ENCODE data around the gene COA4. TPM values are rescaled to one million over a fixed set of nuclear protein-coding genes. Genes with fewer than 3 reads are reported as not detected.
A peak's percentile ranks its signal among the peaks of the same experiment; 100 is the strongest.

COA4 gene
- total and polyA plus RNA-seq, 9 donors, result 47.6 to 72.5 (median 55.7) TPM

GRCh38 chr11:73878771-73879170 is 2.1 kb upstream of the COA4 start:
- WGBS, 3 donors, result 47 to 69% (median 67%) methylated on average over 1 of the region's 1 CpG
- intact Hi-C loops (cut with DNase I), result no loop called here

GRCh38 chr11:73875840-73876239 is 806 bp downstream of the COA4 start:
- intact Hi-C loops (cut with DNase I), result no loop called here
- no peaks in the 10 kb centered on the region for H3K27me3 ChIP-seq
- peak overlapping the region; percentile 89 for H3K4me3 ChIP-seq
- H3K4me1 ChIP-seq (ENCODE audit: insufficient read depth), result peaks cover 11% of the 10 kb centered on the region
- TF ChIP-seq POLR2A (IDR thresholded peaks at IDR 0.05) (no peak), EP300 (IDR thresholded peaks at IDR 0.05) (no peak)
- TF ChIP-seq, protein P1, sequence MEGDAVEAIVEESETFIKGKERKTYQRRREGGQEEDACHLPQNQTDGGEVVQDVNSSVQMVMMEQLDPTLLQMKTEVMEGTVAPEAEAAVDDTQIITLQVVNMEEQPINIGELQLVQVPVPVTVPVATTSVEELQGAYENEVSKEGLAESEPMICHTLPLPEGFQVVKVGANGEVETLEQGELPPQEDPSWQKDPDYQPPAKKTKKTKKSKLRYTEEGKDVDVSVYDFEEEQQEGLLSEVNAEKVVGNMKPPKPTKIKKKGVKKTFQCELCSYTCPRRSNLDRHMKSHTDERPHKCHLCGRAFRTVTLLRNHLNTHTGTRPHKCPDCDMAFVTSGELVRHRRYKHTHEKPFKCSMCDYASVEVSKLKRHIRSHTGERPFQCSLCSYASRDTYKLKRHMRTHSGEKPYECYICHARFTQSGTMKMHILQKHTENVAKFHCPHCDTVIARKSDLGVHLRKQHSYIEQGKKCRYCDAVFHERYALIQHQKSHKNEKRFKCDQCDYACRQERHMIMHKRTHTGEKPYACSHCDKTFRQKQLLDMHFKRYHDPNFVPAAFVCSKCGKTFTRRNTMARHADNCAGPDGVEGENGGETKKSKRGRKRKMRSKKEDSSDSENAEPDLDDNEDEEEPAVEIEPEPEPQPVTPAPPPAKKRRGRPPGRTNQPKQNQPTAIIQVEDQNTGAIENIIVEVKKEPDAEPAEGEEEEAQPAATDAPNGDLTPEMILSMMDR (IDR thresholded peaks at IDR 0.05), result no peak
- no peaks in the 10 kb centered on the region for H3K36me3 ChIP-seq
- no peaks in the 10 kb centered on the region for H3K9me3 ChIP-seq
- WGBS, 3 donors, result 24 to 31% (median 27%) methylated on average over 8 of the region's 8 CpGs
- H3K27ac ChIP-seq, result peak overlapping the region in 1 of 2 donors; percentile 71
- DNase-seq, result no peak

More at GRCh38 chr11:73878771-73879170, 2.1 kb upstream of the COA4 start:
- Histone ChIP-seq H3K4me1 (ENCODE audit: insufficient read depth) (peaks cover 11% of the 10 kb centered on the region), H3K36me3 (no peaks in the 10 kb centered on the region), H3K9me3 (no peaks in the 10 kb centered on the region), H3K27me3 (no peaks in the 10 kb centered on the region), H3K4me3 (no peak overlapping the region), H3K27ac (no peak overlapping the region)
- no peak for DNase-seq
- no peak for TF ChIP-seq POLR2A (IDR thresholded peaks at IDR 0.05)
- TF ChIP-seq, protein P1 (IDR thresholded peaks at IDR 0.05), result no peak

- H3K4me3 ChIP-seq, result peak overlapping the region; percentile 89
- 84 to 87% (median 86%) methylated on average over 1 of the region's 1 CpG for WGBS, 3 donors
- H3K27ac ChIP-seq, result no peak overlapping the region
- TF ChIP-seq POLR2A (IDR thresholded peaks at IDR 0.05), result no peak
- TF ChIP-seq EP300 (IDR thresholded peaks at IDR 0.05), result no peak
- peaks cover 11% of the 10 kb centered on the region for H3K4me1 ChIP-seq (ENCODE audit: insufficient read depth)
- no peaks in the 10 kb centered on the region for H3K36me3 ChIP-seq
- intact Hi-C loops (cut with DNase I), result no loop called here
- no peaks in the 10 kb centered on the region for H3K27me3 ChIP-seq
- no peaks in the 10 kb centered on the region for H3K9me3 ChIP-seq
- DNase-seq, result no peak
Observed at GRCh38 chr11:73875380-73875779, 1.3 kb downstream of the COA4 start.

DNA sequence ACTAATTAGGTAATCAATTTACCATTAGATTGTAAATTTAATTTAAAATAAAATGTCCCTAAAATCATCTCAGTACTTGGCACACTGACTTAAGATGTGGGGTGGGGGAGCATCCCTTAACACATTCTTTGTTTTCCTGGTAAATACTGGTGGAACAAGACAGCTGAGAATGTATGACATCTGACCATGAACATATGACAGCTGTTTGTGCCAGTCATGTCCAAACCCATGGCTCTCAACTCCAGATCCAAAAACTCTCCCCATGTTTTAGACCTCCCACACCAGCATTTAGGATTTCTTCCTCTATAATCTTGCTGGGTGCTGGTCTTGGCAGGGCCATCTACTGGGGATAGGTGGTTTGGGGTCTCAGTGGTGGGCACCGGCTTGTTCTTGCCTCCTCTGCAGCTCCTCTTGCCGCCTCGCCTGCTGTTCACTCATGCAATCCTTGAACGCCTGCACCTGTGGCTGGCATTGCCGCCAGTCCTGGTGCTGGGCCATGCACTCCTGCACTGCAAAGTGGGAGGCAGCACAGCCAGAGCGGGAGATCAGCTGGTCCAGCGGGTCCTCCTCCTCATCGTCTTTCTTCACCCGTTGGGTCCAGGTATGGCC is 3.8 kb downstream of the COA4 start:
- Histone ChIP-seq H3K27me3 (no peaks in the 10 kb centered on the region), H3K9me3 (no peaks in the 10 kb centered on the region), H3K27ac (no peak overlapping the region), H3K36me3 (no peaks in the 10 kb centered on the region), H3K4me1 (ENCODE audit: insufficient read depth) (peaks cover 11% of the 10 kb centered on the region), H3K4me3 (no peak overlapping the region)
- 88 to 93% (median 90%) methylated on average over 9 of the region's 9 CpGs for WGBS, 3 donors
- no peak for DNase-seq
- intact Hi-C loops (cut with DNase I), result no loop called here
- TF ChIP-seq, protein P1 (IDR thresholded peaks at IDR 0.05), result no peak
- TF ChIP-seq EP300 (IDR thresholded peaks at IDR 0.05), result no peak
- no peak for TF ChIP-seq POLR2A (IDR thresholded peaks at IDR 0.05)

DNA sequence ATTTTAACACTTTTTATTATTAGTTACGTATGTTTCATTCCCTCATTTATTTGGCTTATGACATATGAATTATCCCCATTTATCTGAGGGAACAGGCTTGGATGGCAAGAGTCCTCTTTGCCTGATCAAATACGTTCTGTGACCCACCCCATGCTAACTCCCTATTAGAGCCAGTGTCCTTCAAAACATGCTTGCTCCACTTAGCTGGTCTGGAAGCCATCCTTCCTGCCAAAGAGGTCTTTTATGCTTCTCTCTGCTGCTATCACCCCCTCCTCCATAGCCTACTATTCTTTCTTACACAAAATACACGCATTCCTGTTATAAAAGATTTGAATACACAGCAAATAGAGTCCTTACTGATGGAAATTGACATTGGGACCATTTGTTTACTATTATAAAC is 6.4 kb downstream of the COA4 start:
- no peak for TF ChIP-seq EP300 (IDR thresholded peaks at IDR 0.05)
- TF ChIP-seq POLR2A (IDR thresholded peaks at IDR 0.05), result no peak
- TF ChIP-seq, protein P1 (IDR thresholded peaks at IDR 0.05), result no peak
- intact Hi-C loops (cut with DNase I), result no loop called here
- DNase-seq, result no peak
- peaks cover 8% of the 10 kb centered on the region for H3K4me1 ChIP-seq (ENCODE audit: insufficient read depth)
- no peaks in the 10 kb centered on the region for H3K9me3 ChIP-seq
- 82 to 87% (median 87%) methylated on average over 3 of the region's 3 CpGs for WGBS, 3 donors
- H3K36me3 ChIP-seq, result no peaks in the 10 kb centered on the region
- no peak overlapping the region for H3K4me3 ChIP-seq
- H3K27ac ChIP-seq, result no peak overlapping the region
- no peaks in the 10 kb centered on the region for H3K27me3 ChIP-seq
